Neural progenitor cell (in vitro differentiated cells): ENCODE measurements around the gene ZC3H12A. TPM values are rescaled to one million over a fixed set of nuclear protein-coding genes. Genes with fewer than 3 reads are reported as not detected.

Experiments
- DNase-seq: peaks from one replicate; pipeline ENCODE4 v3.0.0-alpha.2; 2016; ENCODE audit warnings: low spot score
- H2AFZ ChIP-seq: fragments of 200-600 bp; sonication (generic); replicated peaks from 2 replicates; pipeline ENCODE4 v1.6.1; 2016; ENCODE audit warnings: antibody characterized with exemption
- H3F3A ChIP-seq: fragments of 200-600 bp; sonication (generic); 2 replicates; pipeline ENCODE4 v1.6.1; 2016; ENCODE audit warnings: antibody characterized with exemption, low read depth
- H3K27ac ChIP-seq: fragments of 200-600 bp; sonication (generic); 2 replicates; pipeline ENCODE4 v1.5.1; 2016; ENCODE audit warnings: mild to moderate bottlenecking
- H3K27me3 ChIP-seq: fragments of 200-600 bp; sonication (generic); 2 replicates; pipeline ENCODE4 v1.6.1; 2016; ENCODE audit warnings: mild to moderate bottlenecking, moderate library complexity
- H3K36me3 ChIP-seq: fragments of 200-600 bp; sonication (generic); 2 replicates; pipeline ENCODE4 v1.5.1; 2016
- H3K4me1 ChIP-seq: fragments of 200-600 bp; sonication (generic); 2 replicates; pipeline ENCODE4 v1.6.1; 2016; ENCODE audit warnings: mixed run types
- H3K4me2 ChIP-seq: fragments of 200-600 bp; sonication (generic); 2 replicates; pipeline ENCODE4 v1.6.1; 2016
- H3K4me3 ChIP-seq: fragments of 200-600 bp; sonication (generic); 2 replicates; pipeline ENCODE4 v1.5.1; 2016
- H3K79me2 ChIP-seq: fragments of 200-600 bp; sonication (generic); 2 replicates; pipeline ENCODE4 v1.6.1; 2016; ENCODE audit warnings: low read depth
- H3K9ac ChIP-seq: fragments of 200-600 bp; sonication (generic); 2 replicates; pipeline ENCODE4 v1.6.1; 2016
- H3K9me3 ChIP-seq: fragments of 200-600 bp; sonication (generic); 2 replicates; pipeline ENCODE4 v1.5.1; 2016; ENCODE audit warnings: low read depth
- H4K20me1 ChIP-seq: fragments of 200-600 bp; sonication (generic); 2 replicates; pipeline ENCODE4 v1.6.1; 2016; ENCODE audit warnings: low read depth
- H3K27ac Mint-ChIP-seq: 3 replicates; pipeline ENCODE4 v1.8.0; 2021; ENCODE audit warnings: mixed read lengths
- H3K27me3 Mint-ChIP-seq: 2 replicates; pipeline ENCODE4 v1.8.0; 2022; ENCODE audit warnings: low read depth, mild to moderate bottlenecking, inconsistent platforms, moderate library complexity, mixed read lengths; ENCODE audit not compliant: insufficient read depth
- H3K36me3 Mint-ChIP-seq: 3 replicates; pipeline ENCODE4 v1.8.0; 2021; ENCODE audit warnings: mixed read lengths
- H3K4me1 Mint-ChIP-seq: 3 replicates; pipeline ENCODE4 v1.8.0; 2021; ENCODE audit warnings: mixed read lengths
- H3K4me3 Mint-ChIP-seq: 3 replicates; pipeline ENCODE4 v1.8.0; 2021; ENCODE audit warnings: mild to moderate bottlenecking, moderate library complexity, mixed read lengths
- H3K9me3 Mint-ChIP-seq: 3 replicates; pipeline ENCODE4 v1.8.0; 2020; ENCODE audit warnings: mixed read lengths
- EZH2 ChIP-seq: fragments of 200-600 bp; sonication (generic); IDR thresholded peaks from 2 replicates; pipeline ENCODE4 v1.6.1; 2017; ENCODE audit warnings: antibody characterized with exemption, mild to moderate bottlenecking, moderate library complexity
- EZH2phosphoT487 ChIP-seq: fragments of 200-600 bp; sonication (generic); IDR thresholded peaks from 2 replicates; pipeline ENCODE4 v1.6.1; 2017; ENCODE audit warnings: antibody characterized with exemption
- total RNA-seq: library from RNA; depleted of rRNA; stranded (reverse); fragments of >200 nt; gene quantifications from 2 replicates; pipeline ENCODE4 v1.2.3, GENCODE V29; 2015; ENCODE audit warnings: low replicate concordance
- TF ChIP-seq, protein P1 (sequence below): fragments of 200-600 bp; sonication (generic); IDR thresholded peaks from 2 replicates; pipeline ENCODE4 v1.5.1; 2017; ENCODE audit warnings: antibody characterized with exemption, mild to moderate bottlenecking

Gene ZC3H12A
- total RNA-seq, 1 donor from 2014 or later, result 1.2 TPM

DNA sequence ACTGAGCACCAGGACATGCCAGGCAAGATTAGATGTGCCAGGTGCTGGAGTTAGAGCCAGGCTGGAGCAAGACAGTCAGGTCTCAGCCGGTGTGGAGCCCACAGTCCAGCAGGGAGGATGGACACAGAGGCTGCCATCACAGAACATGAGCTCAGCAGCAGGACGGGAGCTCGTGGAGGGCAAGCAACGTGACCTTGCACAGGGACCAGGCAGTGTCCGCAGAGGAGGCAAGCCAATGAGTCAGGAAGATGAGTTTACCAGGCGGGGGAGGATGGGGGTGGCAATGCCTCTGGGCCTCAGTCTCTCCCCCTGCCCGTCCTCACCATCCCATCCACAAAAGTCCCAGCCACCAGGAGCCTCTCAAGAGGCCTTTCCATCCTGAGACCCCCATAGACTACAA, 20.7 kb upstream of the ZC3H12A start:
- H3K36me3 ChIP-seq, result no peaks in the 10 kb centered on the region
- H3K4me1 Mint-ChIP-seq, result no peaks in the 10 kb centered on the region
- H3K4me3 Mint-ChIP-seq, result no peak overlapping the region
- no peaks in the 10 kb centered on the region for H3K27me3 ChIP-seq
- no peak overlapping the region for H2AFZ ChIP-seq
- DNase-seq, result no peak
- H3K4me3 ChIP-seq, result no peak overlapping the region
- H3K9me3 Mint-ChIP-seq, result no peaks in the 10 kb centered on the region
- peaks cover 7% of the 10 kb centered on the region for H3K4me1 ChIP-seq
- no peak overlapping the region for H3K27ac ChIP-seq
- no peaks in the 10 kb centered on the region for H3K9me3 ChIP-seq
- H3K36me3 Mint-ChIP-seq, result no peaks in the 10 kb centered on the region
- no peak overlapping the region for H3K9ac ChIP-seq
- H3K27me3 Mint-ChIP-seq, result peaks cover 6% of the 10 kb centered on the region
- TF ChIP-seq EZH2 (no peak), EZH2phosphoT487 (no peak)
- TF ChIP-seq, protein P1, sequence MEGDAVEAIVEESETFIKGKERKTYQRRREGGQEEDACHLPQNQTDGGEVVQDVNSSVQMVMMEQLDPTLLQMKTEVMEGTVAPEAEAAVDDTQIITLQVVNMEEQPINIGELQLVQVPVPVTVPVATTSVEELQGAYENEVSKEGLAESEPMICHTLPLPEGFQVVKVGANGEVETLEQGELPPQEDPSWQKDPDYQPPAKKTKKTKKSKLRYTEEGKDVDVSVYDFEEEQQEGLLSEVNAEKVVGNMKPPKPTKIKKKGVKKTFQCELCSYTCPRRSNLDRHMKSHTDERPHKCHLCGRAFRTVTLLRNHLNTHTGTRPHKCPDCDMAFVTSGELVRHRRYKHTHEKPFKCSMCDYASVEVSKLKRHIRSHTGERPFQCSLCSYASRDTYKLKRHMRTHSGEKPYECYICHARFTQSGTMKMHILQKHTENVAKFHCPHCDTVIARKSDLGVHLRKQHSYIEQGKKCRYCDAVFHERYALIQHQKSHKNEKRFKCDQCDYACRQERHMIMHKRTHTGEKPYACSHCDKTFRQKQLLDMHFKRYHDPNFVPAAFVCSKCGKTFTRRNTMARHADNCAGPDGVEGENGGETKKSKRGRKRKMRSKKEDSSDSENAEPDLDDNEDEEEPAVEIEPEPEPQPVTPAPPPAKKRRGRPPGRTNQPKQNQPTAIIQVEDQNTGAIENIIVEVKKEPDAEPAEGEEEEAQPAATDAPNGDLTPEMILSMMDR, result no peak
- H3K79me2 ChIP-seq, result no peaks in the 10 kb centered on the region
- no peaks in the 10 kb centered on the region for H3F3A ChIP-seq
- H3K4me2 ChIP-seq, result no peak overlapping the region
- no peak overlapping the region for H3K27ac Mint-ChIP-seq
- H4K20me1 ChIP-seq, result no peaks in the 10 kb centered on the region

DNA sequence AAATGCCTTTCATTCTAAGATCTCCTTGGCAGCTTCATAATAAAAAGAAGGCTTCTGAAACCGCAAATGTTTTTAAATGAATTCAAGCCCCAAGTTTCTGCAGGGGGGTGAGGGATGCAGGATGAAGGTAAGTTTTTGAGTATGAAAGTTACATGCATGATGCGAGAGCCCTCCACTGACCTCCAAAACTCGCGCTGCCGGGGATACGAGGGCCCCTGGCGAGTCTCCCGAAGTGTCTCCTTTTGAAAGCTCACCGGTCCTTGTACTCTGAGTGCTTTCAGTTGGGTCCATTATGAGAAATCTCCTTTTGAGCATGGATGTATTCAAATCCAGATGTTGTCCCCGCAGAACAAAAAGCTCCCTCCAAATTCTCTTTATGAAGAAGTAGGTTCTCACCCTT, 18.9 kb upstream of the ZC3H12A start:
- Histone ChIP-seq H2AFZ (peak overlapping the region; percentile 81), H3F3A (no peaks in the 10 kb centered on the region), H3K79me2 (no peaks in the 10 kb centered on the region), H3K27me3 (no peaks in the 10 kb centered on the region), H3K36me3 (no peaks in the 10 kb centered on the region), H4K20me1 (no peaks in the 10 kb centered on the region), H3K9ac (no peak overlapping the region), H3K9me3 (no peaks in the 10 kb centered on the region), H3K4me2 (no peak overlapping the region), H3K27ac (no peak overlapping the region), H3K4me3 (no peak overlapping the region), H3K4me1 (peaks cover 7% of the 10 kb centered on the region)
- TF ChIP-seq EZH2phosphoT487 (no peak), EZH2 (no peak)
- TF ChIP-seq, protein P1, result no peak
- DNase-seq, result no peak
- no peaks in the 10 kb centered on the region for H3K9me3 Mint-ChIP-seq
- no peak overlapping the region for H3K27ac Mint-ChIP-seq
- H3K27me3 Mint-ChIP-seq, result peaks cover 6% of the 10 kb centered on the region
- no peaks in the 10 kb centered on the region for H3K4me1 Mint-ChIP-seq
- no peak overlapping the region for H3K4me3 Mint-ChIP-seq
- no peaks in the 10 kb centered on the region for H3K36me3 Mint-ChIP-seq

DNA sequence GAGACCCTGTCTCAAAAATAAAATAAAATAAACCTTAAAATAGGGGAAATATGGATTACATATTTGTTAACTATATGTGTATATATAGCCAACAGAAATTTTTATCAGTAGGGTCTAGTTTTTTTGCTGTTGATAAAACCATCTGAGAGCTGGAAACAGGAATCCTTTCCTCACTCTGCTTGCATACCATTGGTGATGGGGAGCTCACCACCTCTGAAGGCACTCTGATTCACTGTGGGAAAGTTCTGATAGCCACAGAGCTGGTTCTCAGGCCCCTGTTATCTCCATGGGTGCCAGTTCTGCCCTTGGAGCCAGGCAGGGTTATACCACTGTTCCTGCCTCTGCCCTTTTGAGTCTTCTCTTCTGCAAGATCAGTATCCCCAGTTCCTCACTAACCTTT, 17.8 kb upstream of the ZC3H12A start:
- H3K36me3 ChIP-seq, result no peaks in the 10 kb centered on the region
- no peaks in the 10 kb centered on the region for H4K20me1 ChIP-seq
- H3K9ac ChIP-seq, result no peak overlapping the region
- H3K9me3 Mint-ChIP-seq, result no peaks in the 10 kb centered on the region
- H3K4me1 Mint-ChIP-seq, result no peaks in the 10 kb centered on the region
- no peaks in the 10 kb centered on the region for H3K36me3 Mint-ChIP-seq
- TF ChIP-seq EZH2 (no peak), EZH2phosphoT487 (no peak)
- TF ChIP-seq, protein P1, result no peak
- H3K27me3 ChIP-seq, result no peaks in the 10 kb centered on the region
- H3K79me2 ChIP-seq, result no peaks in the 10 kb centered on the region
- H3K27ac ChIP-seq, result no peak overlapping the region
- no peaks in the 10 kb centered on the region for H3F3A ChIP-seq
- no peaks in the 10 kb centered on the region for H3K9me3 ChIP-seq
- H3K4me2 ChIP-seq, result no peak overlapping the region
- DNase-seq, result no peak
- peaks cover 7% of the 10 kb centered on the region for H3K4me1 ChIP-seq
- H2AFZ ChIP-seq, result no peak overlapping the region
- H3K27me3 Mint-ChIP-seq, result peaks cover 6% of the 10 kb centered on the region
- H3K27ac Mint-ChIP-seq, result no peak overlapping the region
- H3K4me3 Mint-ChIP-seq, result no peak overlapping the region
- no peak overlapping the region for H3K4me3 ChIP-seq

DNA sequence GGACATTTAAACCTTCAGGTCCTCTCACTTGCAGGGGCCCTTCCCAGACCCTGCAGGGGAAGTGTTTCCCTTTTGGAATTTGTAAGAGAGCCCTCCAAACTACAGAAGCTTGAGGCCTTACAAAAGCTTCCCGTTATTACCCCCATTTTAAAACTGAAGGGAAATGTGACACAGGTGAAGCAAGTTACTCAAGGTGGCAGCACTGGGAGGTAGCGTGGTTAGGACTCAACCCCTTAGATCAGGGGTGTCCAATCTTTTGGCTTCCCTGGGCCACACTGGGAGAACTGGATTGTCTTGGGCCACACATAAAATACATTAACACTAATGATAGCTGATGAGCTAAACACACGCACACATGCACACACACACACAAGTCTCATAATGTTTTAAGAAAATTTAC, 15.8 kb upstream of the ZC3H12A start:
- no peak overlapping the region for H3K27ac ChIP-seq
- Mint-ChIP-seq H3K4me3 (no peak overlapping the region), H3K27me3 (peaks cover 8% of the 10 kb centered on the region), H3K36me3 (no peaks in the 10 kb centered on the region), H3K4me1 (no peaks in the 10 kb centered on the region), H3K9me3 (no peaks in the 10 kb centered on the region), H3K27ac (no peak overlapping the region)
- no peaks in the 10 kb centered on the region for H3K36me3 ChIP-seq
- no peaks in the 10 kb centered on the region for H3K4me1 ChIP-seq
- H3K79me2 ChIP-seq, result no peaks in the 10 kb centered on the region
- no peak overlapping the region for H3K4me3 ChIP-seq
- no peaks in the 10 kb centered on the region for H3F3A ChIP-seq
- H3K4me2 ChIP-seq, result no peak overlapping the region
- no peak overlapping the region for H2AFZ ChIP-seq
- TF ChIP-seq EZH2phosphoT487 (no peak), EZH2 (no peak)
- TF ChIP-seq, protein P1, result no peak
- H3K9me3 ChIP-seq, result no peaks in the 10 kb centered on the region
- no peak overlapping the region for H3K9ac ChIP-seq
- no peak for DNase-seq
- no peaks in the 10 kb centered on the region for H3K27me3 ChIP-seq
- H4K20me1 ChIP-seq, result no peaks in the 10 kb centered on the region
